Measurements from ENCODE around the gene SIGLEC5. TPM values are rescaled to one million over a fixed set of nuclear protein-coding genes. Genes with fewer than 3 reads are reported as not detected.

SIGLEC5 gene
- total and polyA plus RNA-seq, 2 of the 4 experiments (the other 2 are of a cell fraction) = not detected

- no peak overlapping the region for H4K91ac ChIP-seq (ENCODE audit: insufficient read depth, low read depth, low read length)
- H3K9me1 ChIP-seq (ENCODE audit: insufficient read depth, low read length) = no peaks in the 10 kb centered on the region
- no peak overlapping the region for H2AK5ac ChIP-seq (ENCODE audit: low read depth, low read length)
- BruUV-seq (replicated peaks) = no TSS peak
- in situ Hi-C loops (cut with MboI; ENCODE audit: low sequenced_read_pairs) = no loop called here
- no peak overlapping the region for H3K27ac ChIP-seq (ENCODE audit: insufficient read depth, low read length)
- DNase-seq (no peak), ATAC-seq (ENCODE audit: low read depth) (no peak)
- no peak overlapping the region for H3K4ac ChIP-seq (ENCODE audit: low read depth, low read length)
- no peak overlapping the region for H4K8ac ChIP-seq (ENCODE audit: low read depth in 2 of 2, low read length in 2 of 2)
- no peak overlapping the region for H2AFZ ChIP-seq (replicated peaks; ENCODE audit: low read length, poor library complexity)
- no peak overlapping the region for H2BK5ac ChIP-seq (ENCODE audit: low read depth, low read length, poor library complexity, severe bottlenecking)
- H3K56ac ChIP-seq (ENCODE audit: extremely low read depth, insufficient read depth, low read length) = no peak overlapping the region
- no peak overlapping the region for H3K14ac ChIP-seq (replicated peaks; ENCODE audit: low read depth, low read length)
- H3K79me1 ChIP-seq (ENCODE audit: low read depth in 1 of 2, low read length in 2 of 2) = no peaks in the 10 kb centered on the region
- H2BK15ac ChIP-seq (ENCODE audit: low read depth, low read length) = no peak overlapping the region
- H2AK9ac ChIP-seq (replicated peaks; ENCODE audit: low read depth, low read length, poor library complexity) = no peak overlapping the region
- no peak overlapping the region for H4K5ac ChIP-seq (ENCODE audit: low read depth, low read length)
- dilution Hi-C loops (cut with HindIII; ENCODE audit: low sequenced_read_pairs, unreplicated experiment) = no loop called here
- H4K20me1 ChIP-seq (ENCODE audit: insufficient read depth, low read length) = no peaks in the 10 kb centered on the region
- no peaks in the 10 kb centered on the region for H3K4me1 ChIP-seq (ENCODE audit: control insufficient read depth, insufficient read depth, low read length)
- intact Hi-C loops (cut with micrococcal nuclease) = no loop called here
- CTCF ChIA-PET = no interaction called here
- H2BK120ac ChIP-seq (ENCODE audit: low read depth, low read length) = no peak overlapping the region
- H3K9ac ChIP-seq (ENCODE audit: low read depth, low read length) = no peak overlapping the region
- no peak overlapping the region for H3K4me3 ChIP-seq (ENCODE audit: insufficient read depth, low read depth, low read length)
- no peak overlapping the region for H3K4me2 ChIP-seq (ENCODE audit: low read depth, low read length)
- H3K36me3 ChIP-seq (ENCODE audit: control insufficient read depth, insufficient read depth, low read length) = no peaks in the 10 kb centered on the region
- H2BK20ac ChIP-seq (ENCODE audit: low read depth, low read length) = no peak overlapping the region
- H3K18ac ChIP-seq (ENCODE audit: low read depth, low read length) = no peak overlapping the region
- no peaks in the 10 kb centered on the region for H3K9me3 ChIP-seq (ENCODE audit: control insufficient read depth, insufficient read depth, low read length)
- H3K23ac ChIP-seq (ENCODE audit: low read depth, low read length) = no peak overlapping the region
- WGBS, 2 experiments (ENCODE audit: extremely low coverage in 2 of 2, insufficient read length in 1 of 2) = no CpG with 5 or more reads among the region's 5 CpGs
- POLR2A ChIA-PET (ENCODE audit: unreplicated experiment) = no interaction called here
- TF ChIP-seq MAFK (IDR thresholded peaks at IDR 0.05; ENCODE audit: low read depth, low read length) = no peak
- TF ChIP-seq MXI1 (IDR thresholded peaks at IDR 0.05; ENCODE audit: borderline replicate concordance, low read depth, low read length) = no peak
- TF ChIP-seq, protein P1, sequence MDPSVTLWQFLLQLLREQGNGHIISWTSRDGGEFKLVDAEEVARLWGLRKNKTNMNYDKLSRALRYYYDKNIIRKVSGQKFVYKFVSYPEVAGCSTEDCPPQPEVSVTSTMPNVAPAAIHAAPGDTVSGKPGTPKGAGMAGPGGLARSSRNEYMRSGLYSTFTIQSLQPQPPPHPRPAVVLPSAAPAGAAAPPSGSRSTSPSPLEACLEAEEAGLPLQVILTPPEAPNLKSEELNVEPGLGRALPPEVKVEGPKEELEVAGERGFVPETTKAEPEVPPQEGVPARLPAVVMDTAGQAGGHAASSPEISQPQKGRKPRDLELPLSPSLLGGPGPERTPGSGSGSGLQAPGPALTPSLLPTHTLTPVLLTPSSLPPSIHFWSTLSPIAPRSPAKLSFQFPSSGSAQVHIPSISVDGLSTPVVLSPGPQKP (IDR thresholded peaks at IDR 0.05; ENCODE audit: borderline replicate concordance, low read depth, low read length) = no peak
- no peak for TF ChIP-seq MAZ (IDR thresholded peaks at IDR 0.05; ENCODE audit: borderline replicate concordance, low read depth, low read length)
- TF ChIP-seq SMC3 (IDR thresholded peaks at IDR 0.05; ENCODE audit: low read depth, low read length) = no peak
- no peak for TF ChIP-seq RCOR1 (IDR thresholded peaks at IDR 0.05; ENCODE audit: insufficient replicate concordance, low read length)
- TF ChIP-seq FOS (IDR thresholded peaks at IDR 0.05; ENCODE audit: low read depth, low read length) = no peak
- no peak for TF ChIP-seq RAD21 (IDR thresholded peaks at IDR 0.05; ENCODE audit: low read length)
- no peak for TF ChIP-seq USF2 (IDR thresholded peaks at IDR 0.05; ENCODE audit: low read depth, low read length)
- TF ChIP-seq CEBPB (IDR thresholded peaks at IDR 0.05; ENCODE audit: low read depth, low read length) = no peak
- no peak for TF ChIP-seq NFE2L2 (IDR thresholded peaks at IDR 0.05; ENCODE audit: low read depth, low read length)
- TF ChIP-seq POLR2A (IDR thresholded peaks at IDR 0.05; ENCODE audit: low read depth, low read length) = no peak
- TF ChIP-seq CTCF (conservative IDR thresholded peaks at IDR 0.05; ENCODE audit: low read depth, low read length) = no peak
- no peak for TF ChIP-seq BHLHE40 (IDR thresholded peaks at IDR 0.05; ENCODE audit: low read depth, low read length)
- TF ChIP-seq CHD1 (IDR thresholded peaks at IDR 0.05; ENCODE audit: low read depth, low read length) = no peak
- no peak for TF ChIP-seq RFX5 (IDR thresholded peaks at IDR 0.05; ENCODE audit: low read depth, low read length)
- no peaks in the 10 kb centered on the region for H3K27me3 ChIP-seq (ENCODE audit: control insufficient read depth, insufficient read depth, low read length)
Observed at GRCh38 chr19:51632126-51632525, 1.9 kb upstream of the SIGLEC5 start.
